HUES6 (cell line): Measurements from ENCODE around the gene MAML1.

Source experiments
- H3K27ac ChIP-seq: 2 replicates; pipeline ENCODE4 v1.7.0; 2013; ENCODE audit warnings: low read depth, mild to moderate bottlenecking, low read length, inconsistent platforms
- H3K27me3 ChIP-seq: 2 replicates; pipeline ENCODE4 v1.6.1; 2013; ENCODE audit warnings: low read length; ENCODE audit not compliant: control insufficient read depth, insufficient read depth
- H3K36me3 ChIP-seq: 2 replicates; pipeline ENCODE4 v1.6.1; 2013; ENCODE audit warnings: low read length; ENCODE audit not compliant: control insufficient read depth, insufficient read depth
- H3K4me1 ChIP-seq: 2 replicates; pipeline ENCODE4 v1.6.1; 2013; ENCODE audit warnings: low read length; ENCODE audit not compliant: control insufficient read depth, insufficient read depth
- H3K4me3 ChIP-seq: 2 replicates; pipeline ENCODE4 v1.5.1; 2013; ENCODE audit warnings: low read depth, low read length
- H3K9ac ChIP-seq: one replicate; pipeline ENCODE4 v1.6.1; 2013; ENCODE audit warnings: mild to moderate bottlenecking, low read length
- H3K9me3 ChIP-seq: 2 replicates; pipeline ENCODE4 v1.6.1; 2013; ENCODE audit warnings: low read depth, low read length; ENCODE audit not compliant: control insufficient read depth, insufficient read depth

The MAML1 gene

DNA sequence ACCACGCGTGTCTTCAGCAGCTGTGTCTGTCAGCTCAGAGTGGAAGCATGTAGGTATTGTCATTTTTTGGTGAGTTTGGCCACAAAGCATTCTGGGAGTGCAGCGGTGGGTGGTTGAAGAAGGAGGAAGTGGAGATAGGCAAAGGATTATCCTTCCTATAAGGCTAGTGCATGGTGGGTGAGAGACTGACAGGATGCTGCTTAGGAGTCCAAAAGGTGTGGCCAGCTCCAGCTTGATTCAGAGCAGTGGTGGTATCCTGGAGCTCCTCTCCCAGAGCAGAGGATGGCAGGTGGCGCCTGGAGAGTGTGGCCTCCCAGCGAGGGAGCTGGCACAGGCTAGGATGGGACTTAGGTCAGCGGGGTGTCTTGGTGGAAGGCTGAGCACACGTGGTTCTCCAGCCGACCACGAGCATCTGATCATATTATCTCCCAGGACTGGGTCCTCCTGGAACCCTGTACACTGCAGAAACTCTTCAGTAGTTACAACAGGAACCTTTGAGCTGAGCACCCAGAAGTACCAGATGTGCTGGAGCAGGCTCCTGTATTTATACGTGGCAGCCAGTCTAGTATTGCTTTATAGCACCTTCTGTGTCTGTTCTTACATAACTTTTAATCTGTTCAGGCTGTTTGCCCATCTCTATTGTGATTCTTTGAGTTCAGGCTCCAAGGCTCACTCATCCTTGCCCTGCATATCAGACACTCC is 29.6 kb downstream of the MAML1 start:
- no peaks in the 10 kb centered on the region for H3K9me3 ChIP-seq
- no peak overlapping the region for H3K27ac ChIP-seq
- peak overlapping the region; percentile 6 for H3K9ac ChIP-seq
- H3K4me3 ChIP-seq, result no peak overlapping the region
- H3K4me1 ChIP-seq, result peaks cover 49% of the 10 kb centered on the region
- peaks cover 22% of the 10 kb centered on the region for H3K36me3 ChIP-seq
- no peaks in the 10 kb centered on the region for H3K27me3 ChIP-seq

DNA sequence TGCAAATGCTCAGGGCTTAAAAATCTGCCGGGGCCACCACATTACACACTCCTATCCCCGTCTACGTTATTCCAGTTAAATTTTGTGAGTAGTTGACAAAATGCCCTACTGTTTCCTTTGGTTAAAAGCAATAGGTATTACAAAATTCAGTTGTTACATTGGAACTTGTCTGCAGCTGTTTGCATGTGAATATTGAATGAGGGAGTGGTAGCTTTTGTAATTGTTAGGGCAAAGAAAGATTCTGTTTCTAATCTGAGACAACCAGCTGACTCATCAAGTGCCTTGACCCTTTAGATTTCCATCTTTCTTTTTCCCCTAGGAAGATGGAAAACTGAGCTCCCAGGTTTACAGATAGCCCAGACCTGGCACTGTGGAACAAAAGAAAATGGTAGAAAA is 30.2 kb downstream of the MAML1 start:
- Histone ChIP-seq H3K27ac (no peak overlapping the region), H3K27me3 (no peaks in the 10 kb centered on the region), H3K9ac (peak overlapping the region; percentile 6), H3K4me1 (peaks cover 49% of the 10 kb centered on the region), H3K4me3 (no peak overlapping the region), H3K36me3 (peaks cover 27% of the 10 kb centered on the region), H3K9me3 (no peaks in the 10 kb centered on the region)

- Histone ChIP-seq H3K9ac (peak overlapping the region; percentile 31), H3K27ac (no peak overlapping the region), H3K27me3 (no peaks in the 10 kb centered on the region), H3K9me3 (no peaks in the 10 kb centered on the region), H3K4me1 (peaks cover 49% of the 10 kb centered on the region), H3K4me3 (no peak overlapping the region), H3K36me3 (peaks cover 30% of the 10 kb centered on the region)
Measured at GRCh38 chr5:179763215-179763945, 30.8 kb downstream of the MAML1 start.

DNA sequence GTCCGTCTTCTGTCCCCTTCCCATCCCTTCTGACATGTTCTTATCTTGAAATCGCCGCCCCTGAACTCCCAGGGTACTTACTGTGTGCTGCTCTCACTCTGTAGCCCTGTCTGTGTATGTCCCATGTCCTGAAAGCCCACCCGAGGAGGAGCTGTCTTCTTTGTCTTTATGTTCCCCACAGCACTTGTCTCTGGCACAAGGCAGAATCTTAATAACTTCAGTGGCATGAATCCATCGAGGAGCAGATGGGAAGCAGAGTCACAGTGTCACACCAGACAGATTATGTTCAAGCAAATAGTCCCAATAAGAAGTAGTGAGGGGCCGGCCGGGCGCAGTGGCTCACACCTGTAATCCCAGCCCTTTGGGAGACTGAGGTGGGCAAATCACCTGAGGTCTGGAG is 31.4 kb downstream of the MAML1 start:
- H3K4me3 ChIP-seq, result no peak overlapping the region
- H3K4me1 ChIP-seq, result peaks cover 49% of the 10 kb centered on the region
- H3K27ac ChIP-seq, result no peak overlapping the region
- H3K9ac ChIP-seq, result peak overlapping the region; percentile 15
- H3K9me3 ChIP-seq, result no peaks in the 10 kb centered on the region
- peaks cover 36% of the 10 kb centered on the region for H3K36me3 ChIP-seq
- H3K27me3 ChIP-seq, result no peaks in the 10 kb centered on the region

GRCh38 chr5:179765400-179765799 is 32.8 kb downstream of the MAML1 start:
- Histone ChIP-seq H3K27me3 (no peaks in the 10 kb centered on the region), H3K4me1 (peaks cover 43% of the 10 kb centered on the region), H3K27ac (peak overlapping the region; percentile 12; the same call in 1 of the 2 replicates), H3K4me3 (no peak overlapping the region), H3K9me3 (no peaks in the 10 kb centered on the region), H3K36me3 (peaks cover 49% of the 10 kb centered on the region), H3K9ac (peak overlapping the region; percentile 38)

- Histone ChIP-seq H3K27ac (peak overlapping the region; percentile 12), H3K4me1 (peaks cover 43% of the 10 kb centered on the region), H3K9ac (peak overlapping the region; percentile 38), H3K9me3 (no peaks in the 10 kb centered on the region), H3K4me3 (no peak overlapping the region), H3K36me3 (peaks cover 57% of the 10 kb centered on the region), H3K27me3 (no peaks in the 10 kb centered on the region)
Measured at GRCh38 chr5:179766021-179766725, 33.6 kb downstream of the MAML1 start.

- H3K36me3 ChIP-seq, result peaks cover 64% of the 10 kb centered on the region
- no peak overlapping the region for H3K4me3 ChIP-seq
- H3K9ac ChIP-seq, result peak overlapping the region; percentile 0
- H3K27me3 ChIP-seq, result no peaks in the 10 kb centered on the region
- H3K27ac ChIP-seq, result peak overlapping the region; percentile 12; the same call in 1 of the 2 replicates
- H3K9me3 ChIP-seq, result no peaks in the 10 kb centered on the region
- H3K4me1 ChIP-seq, result peaks cover 40% of the 10 kb centered on the region
Measured at GRCh38 chr5:179766726-179767455, 34.3 kb downstream of the MAML1 start.

GRCh38 chr5:179767496-179768100 is 35.0 kb downstream of the MAML1 start:
- H3K27me3 ChIP-seq, result no peaks in the 10 kb centered on the region
- H3K36me3 ChIP-seq, result peaks cover 71% of the 10 kb centered on the region
- no peak overlapping the region for H3K4me3 ChIP-seq

DNA sequence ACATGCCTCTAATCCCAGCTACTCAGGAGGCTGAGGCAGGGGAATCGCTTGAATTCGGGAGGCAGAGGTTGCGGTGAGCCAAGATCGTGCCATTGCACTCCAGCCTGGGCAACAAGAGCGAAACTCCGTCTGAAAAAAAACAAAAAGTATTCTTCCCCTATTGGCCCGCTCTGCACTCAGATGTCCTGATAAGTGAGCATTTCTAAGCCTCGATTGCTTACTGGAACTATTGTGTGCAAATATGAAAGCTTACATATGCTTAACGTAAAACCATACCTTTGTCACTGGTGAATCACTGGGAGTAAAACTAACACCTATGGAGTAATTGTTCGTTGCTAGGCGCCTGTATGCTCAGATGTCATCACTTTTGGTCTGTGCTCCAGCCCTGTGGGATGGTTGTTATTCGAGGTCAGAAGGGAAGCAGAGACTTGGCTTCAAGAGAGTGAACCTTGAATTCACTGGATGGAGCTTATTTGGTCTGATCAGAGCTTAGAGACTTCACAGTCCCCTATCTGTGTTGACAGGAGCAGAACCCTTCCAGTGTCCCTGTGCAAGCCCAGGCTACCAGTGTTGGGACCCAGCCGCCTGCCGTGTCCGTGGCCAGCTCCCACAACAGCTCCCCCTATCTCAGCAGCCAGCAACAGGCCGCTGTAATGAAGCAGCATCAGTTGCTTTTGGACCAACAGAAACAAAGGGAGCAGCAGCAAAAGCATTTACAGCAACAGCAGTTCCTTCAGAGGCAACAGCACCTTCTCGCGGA is 35.9 kb downstream of the MAML1 start:
- H3K36me3 ChIP-seq, result peaks cover 79% of the 10 kb centered on the region
- H3K9ac ChIP-seq, result no peak overlapping the region

More at GRCh38 chr5:179767496-179768100, 35.0 kb downstream of the MAML1 start:
- Histone ChIP-seq H3K4me1 (peaks cover 33% of the 10 kb centered on the region), H3K9ac (no peak overlapping the region), H3K9me3 (no peaks in the 10 kb centered on the region), H3K27ac (no peak overlapping the region)

DNA sequence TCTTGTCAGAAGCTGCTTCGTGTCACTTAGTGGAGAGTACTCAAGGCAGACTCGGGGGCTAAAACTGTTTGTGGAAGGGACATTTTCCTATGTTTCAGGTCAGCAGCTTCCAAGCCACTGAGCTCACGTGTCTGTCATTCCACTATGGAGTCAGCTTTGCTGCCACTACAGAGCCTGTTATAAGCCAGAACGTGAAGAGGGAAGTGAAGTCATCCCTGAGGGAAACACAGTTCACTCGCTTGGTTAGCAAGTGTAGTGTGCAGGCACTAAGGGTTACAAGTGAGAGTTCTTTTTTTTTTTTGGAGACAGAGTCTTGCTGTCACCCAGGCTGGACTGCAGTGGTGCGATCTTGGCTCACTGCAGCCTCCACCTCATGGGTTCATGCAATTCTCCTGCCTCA is 36.6 kb downstream of the MAML1 start:
- Histone ChIP-seq H3K9me3 (no peaks in the 10 kb centered on the region), H3K4me3 (no peak overlapping the region), H3K27ac (no peak overlapping the region), H3K36me3 (peaks cover 86% of the 10 kb centered on the region), H3K4me1 (peaks cover 20% of the 10 kb centered on the region; the same call in 1 of the 2 replicates), H3K27me3 (no peaks in the 10 kb centered on the region), H3K9ac (no peak overlapping the region)

More for the DNA sequence above, 35.9 kb downstream of the MAML1 start:
- Histone ChIP-seq H3K27ac (no peak overlapping the region), H3K9me3 (no peaks in the 10 kb centered on the region), H3K4me3 (no peak overlapping the region), H3K27me3 (no peaks in the 10 kb centered on the region), H3K4me1 (peaks cover 25% of the 10 kb centered on the region)
